GM06990 (cell line): Measurements from ENCODE around the gene OCA2.

ENCODE experiments used
- DNase-seq: peaks from one replicate; pipeline ENCODE4 v3.0.0-alpha.2; 2011; ENCODE audit not compliant: insufficient read length; ENCODE audit errors: extremely low read depth
- H3K27me3 ChIP-seq: replicated peaks from 2 replicates; pipeline ENCODE4 v1.6.0; 2011; ENCODE audit warnings: low read length; ENCODE audit not compliant: control insufficient read depth, insufficient read depth
- H3K36me3 ChIP-seq: 2 replicates; pipeline ENCODE4 v1.5.1; 2011; ENCODE audit warnings: low read length; ENCODE audit not compliant: control insufficient read depth, insufficient read depth
- H3K4me3 ChIP-seq: replicated peaks from 2 replicates; pipeline ENCODE4 v1.5.1; 2011; ENCODE audit warnings: low read depth, mild to moderate bottlenecking, control low read depth, low read length
- CTCF ChIP-seq: IDR thresholded peaks from 2 replicates; pipeline ENCODE4 v1.5.1; 2011; ENCODE audit warnings: low read length, control low read depth, mild to moderate bottlenecking, inconsistent platforms; ENCODE audit not compliant: insufficient read depth, poor library complexity, severe bottlenecking

OCA2 gene

GRCh38 chr15:27831384-27832236, 267.5 kb downstream of the OCA2 start:
- Histone ChIP-seq H3K4me3 (no peak overlapping the region), H3K27me3 (no peaks in the 10 kb centered on the region), H3K36me3 (no peaks in the 10 kb centered on the region)
- no peak for DNase-seq
- no peak for TF ChIP-seq CTCF

- Histone ChIP-seq H3K27me3 (no peaks in the 10 kb centered on the region), H3K4me3 (no peak overlapping the region), H3K36me3 (no peaks in the 10 kb centered on the region)
- DNase-seq = no peak
- no peak for TF ChIP-seq CTCF
Observed at GRCh38 chr15:27828746-27829145, 270.4 kb downstream of the OCA2 start.

GRCh38 chr15:27826902-27827714, 272.0 kb downstream of the OCA2 start:
- no peak overlapping the region for H3K4me3 ChIP-seq
- DNase-seq = no peak
- no peak for TF ChIP-seq CTCF
- no peaks in the 10 kb centered on the region for H3K27me3 ChIP-seq
- no peaks in the 10 kb centered on the region for H3K36me3 ChIP-seq

- Histone ChIP-seq H3K27me3 (no peaks in the 10 kb centered on the region), H3K36me3 (no peaks in the 10 kb centered on the region), H3K4me3 (no peak overlapping the region)
- TF ChIP-seq CTCF = no peak
- DNase-seq = no peak
Observed at GRCh38 chr15:27826411-27826810, 272.7 kb downstream of the OCA2 start.

GRCh38 chr15:27824841-27825422, 274.2 kb downstream of the OCA2 start:
- no peaks in the 10 kb centered on the region for H3K27me3 ChIP-seq
- H3K36me3 ChIP-seq = no peaks in the 10 kb centered on the region
- H3K4me3 ChIP-seq = no peak overlapping the region
- DNase-seq = no peak
- no peak for TF ChIP-seq CTCF
